Measurements from ENCODE around the gene SERPINI1. TPM values are rescaled to one million over a fixed set of nuclear protein-coding genes. Genes with fewer than 3 reads are reported as not detected.

The SERPINI1 gene, protein sequence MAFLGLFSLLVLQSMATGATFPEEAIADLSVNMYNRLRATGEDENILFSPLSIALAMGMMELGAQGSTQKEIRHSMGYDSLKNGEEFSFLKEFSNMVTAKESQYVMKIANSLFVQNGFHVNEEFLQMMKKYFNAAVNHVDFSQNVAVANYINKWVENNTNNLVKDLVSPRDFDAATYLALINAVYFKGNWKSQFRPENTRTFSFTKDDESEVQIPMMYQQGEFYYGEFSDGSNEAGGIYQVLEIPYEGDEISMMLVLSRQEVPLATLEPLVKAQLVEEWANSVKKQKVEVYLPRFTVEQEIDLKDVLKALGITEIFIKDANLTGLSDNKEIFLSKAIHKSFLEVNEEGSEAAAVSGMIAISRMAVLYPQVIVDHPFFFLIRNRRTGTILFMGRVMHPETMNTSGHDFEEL
- 1 to 10 TPM; 3.0 to 3.7 (median 3.0) TPM for total RNA-seq
- 6.4 TPM for polyA plus RNA-seq
- long read RNA-seq, donor 1, transcript SERPINI1-202 (9 exons, 1,890 nt): major isoform, 6 of 7 reads
- long read RNA-seq, donor 1, partial matches to known transcripts: 0 of 7 reads
- long read RNA-seq, donor 1, other reads (novel, unspliced or antisense): 0 of 7 reads
- long read RNA-seq, donor 2, partial matches to known transcripts: 0 of 2 reads
- long read RNA-seq, donor 2, other reads (novel, unspliced or antisense): 1 of 2 reads
- long read RNA-seq, donor 3, partial matches to known transcripts: 0 of 5 reads
- long read RNA-seq, donor 3, other reads (novel, unspliced or antisense): 1 of 5 reads
- long read RNA-seq, donor 4, partial matches to known transcripts: 0 of 4 reads
- long read RNA-seq, donor 4, other reads (novel, unspliced or antisense): 1 of 4 reads

GRCh38 chr3:167735233-167736138 lies at the start of gene SERPINI1:
Gene SERPINI1, plus strand, starts transcription at chr3:167735721. Its CDS starts 53,408 bp downstream, at chr3:167789129.
- peak; percentile 87 to 94 (median 91) for DNase-seq
- no peaks in the 10 kb centered on the region for H3K9me3 ChIP-seq (ENCODE audit: control insufficient read depth, low read length)
- ATAC-seq: peak; percentile 94 to 95
- no peaks in the 10 kb centered on the region for H3K27me3 ChIP-seq (ENCODE audit: control insufficient read depth, insufficient read depth)
- intact Hi-C loops (cut with DNase I): loop anchor here in 1 of 4 donors (5.0 to 10.0 kb wide), 2 partner anchors 77 to 139 kb away; no protein-coding TSS in a partner anchor
- H3K27ac ChIP-seq (ENCODE audit: low read length): peak within 1 kb of the TSS; percentile 96
- H3K4me3 ChIP-seq (ENCODE audit: low read length): peak within 1 kb of the TSS; percentile 77
- WGBS: under 1% methylated on average over 37 of the region's 37 CpGs
- no peaks in the 10 kb centered on the region for H3K4me1 ChIP-seq (ENCODE audit: control insufficient read depth, insufficient read depth, low read length)

DNA sequence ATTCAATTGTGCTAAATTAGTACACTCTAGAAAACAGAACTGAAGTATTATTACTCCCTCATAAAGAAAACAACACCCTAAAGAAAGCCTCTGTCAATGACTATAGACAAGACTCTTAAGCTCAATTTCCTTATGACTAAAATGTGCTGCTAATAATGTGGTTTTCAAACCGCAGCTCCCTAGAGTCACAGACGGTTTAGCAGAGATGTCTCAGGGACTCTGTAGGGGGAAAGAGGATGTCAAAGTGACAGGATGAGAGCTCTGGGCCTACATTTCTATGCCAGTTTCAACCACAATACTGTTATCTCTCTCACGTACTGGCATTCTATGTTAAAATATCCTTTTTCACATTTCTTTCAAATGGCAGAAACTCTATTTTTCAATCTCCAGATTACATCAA lies 44.2 kb upstream of the SERPINI1 start:
- Histone ChIP-seq H3K4me3 (ENCODE audit: low read length) (no peak overlapping the region), H3K27me3 (ENCODE audit: control insufficient read depth, insufficient read depth) (no peaks in the 10 kb centered on the region), H3K4me1 (ENCODE audit: control insufficient read depth, insufficient read depth, low read length) (no peaks in the 10 kb centered on the region), H3K27ac (ENCODE audit: low read length) (no peak overlapping the region), H3K9me3 (ENCODE audit: control insufficient read depth, low read length) (no peaks in the 10 kb centered on the region)
- WGBS: 56% methylated on average over 3 of the region's 3 CpGs
- no peak for DNase-seq
- intact Hi-C loops (cut with DNase I): no loop called here
- no peak for ATAC-seq

GRCh38 chr3:167694121-167694520 lies 41.4 kb upstream of the SERPINI1 start:
- DNase-seq: no peak
- intact Hi-C loops (cut with DNase I): no loop called here
- no peak overlapping the region for H3K27ac ChIP-seq (ENCODE audit: low read length)
- H3K4me1 ChIP-seq (ENCODE audit: control insufficient read depth, insufficient read depth, low read length): no peaks in the 10 kb centered on the region
- H3K4me3 ChIP-seq (ENCODE audit: low read length): no peak overlapping the region
- no peak for ATAC-seq
- no peaks in the 10 kb centered on the region for H3K27me3 ChIP-seq (ENCODE audit: control insufficient read depth, insufficient read depth)
- 76% methylated on average over 2 of the region's 2 CpGs for WGBS
- H3K9me3 ChIP-seq (ENCODE audit: control insufficient read depth, low read length): no peaks in the 10 kb centered on the region

DNA sequence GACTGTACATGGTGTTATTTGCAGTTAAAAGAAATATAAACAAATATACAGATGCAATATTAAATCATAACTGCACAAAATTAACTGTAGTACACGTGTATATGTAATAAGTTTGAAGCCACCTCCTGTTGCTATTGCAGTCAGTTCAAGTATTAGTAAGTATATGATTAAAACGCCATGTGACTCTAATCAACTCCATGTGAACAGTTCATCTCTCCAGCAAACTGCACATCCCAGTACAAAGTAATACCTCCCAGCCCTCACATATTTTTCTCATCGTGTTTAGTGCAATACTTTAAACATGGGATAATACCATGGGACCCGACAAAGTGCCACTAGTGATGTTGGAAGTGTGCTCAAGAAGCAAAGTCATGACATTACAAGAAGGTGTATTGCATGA lies 35.5 kb upstream of the SERPINI1 start:
- Histone ChIP-seq H3K4me3 (ENCODE audit: low read length) (no peak overlapping the region), H3K27me3 (ENCODE audit: control insufficient read depth, insufficient read depth) (no peaks in the 10 kb centered on the region)
- WGBS: 94% methylated on average over 4 of the region's 4 CpGs

DNA sequence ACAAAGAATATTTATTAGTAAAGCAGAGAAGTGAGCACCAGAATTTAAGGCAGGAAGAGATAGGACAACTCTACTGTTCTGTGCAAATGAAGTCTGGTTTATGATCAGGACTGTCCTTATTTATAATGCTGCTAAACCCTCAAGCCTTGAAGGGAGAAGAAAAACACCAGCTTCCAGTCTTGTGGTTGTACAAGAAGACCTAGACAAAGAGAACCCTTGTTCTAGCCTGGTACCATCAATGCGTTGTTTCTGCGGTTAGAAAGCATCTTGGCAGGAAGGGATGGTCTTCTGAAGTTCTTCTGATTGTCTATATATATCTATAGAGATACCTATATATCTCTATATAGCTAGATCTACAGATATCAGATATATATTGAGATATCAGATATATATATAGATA lies 34.6 kb upstream of the SERPINI1 start:
- H3K27ac ChIP-seq (ENCODE audit: low read length): no peak overlapping the region
- no peaks in the 10 kb centered on the region for H3K9me3 ChIP-seq (ENCODE audit: control insufficient read depth, low read length)
- intact Hi-C loops (cut with DNase I): no loop called here
- no peaks in the 10 kb centered on the region for H3K4me1 ChIP-seq (ENCODE audit: control insufficient read depth, insufficient read depth, low read length)
- no peak for ATAC-seq
- no peak for DNase-seq
- H3K27me3 ChIP-seq (ENCODE audit: control insufficient read depth, insufficient read depth): no peaks in the 10 kb centered on the region
- no peak overlapping the region for H3K4me3 ChIP-seq (ENCODE audit: low read length)
- WGBS: 92% methylated on average over 2 of the region's 2 CpGs

More for the DNA sequence above, 35.5 kb upstream of the SERPINI1 start:
- intact Hi-C loops (cut with DNase I): no loop called here
- DNase-seq (no peak), ATAC-seq (no peak)
- no peak overlapping the region for H3K27ac ChIP-seq (ENCODE audit: low read length)
- H3K4me1 ChIP-seq (ENCODE audit: control insufficient read depth, insufficient read depth, low read length): no peaks in the 10 kb centered on the region
- H3K9me3 ChIP-seq (ENCODE audit: control insufficient read depth, low read length): no peaks in the 10 kb centered on the region

DNA sequence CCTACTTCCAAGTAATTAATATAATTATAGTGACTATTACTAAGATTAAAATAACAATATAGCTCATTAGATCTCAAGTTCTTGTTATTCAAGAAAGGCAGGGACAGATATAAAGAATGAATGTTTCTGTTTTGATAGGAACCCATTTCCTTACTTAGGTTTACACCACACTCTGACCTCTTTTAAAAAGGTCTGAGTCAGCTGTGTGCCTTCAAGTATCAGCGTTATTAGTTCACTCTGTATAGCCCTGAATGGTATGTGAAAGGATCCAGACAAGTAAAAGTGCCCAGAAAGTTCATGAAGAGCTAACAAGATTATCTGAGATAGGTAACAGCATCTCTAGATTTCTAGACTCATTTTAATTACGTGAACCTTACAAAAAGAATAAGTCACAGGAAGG lies 29.7 kb upstream of the SERPINI1 start:
- Histone ChIP-seq H3K27ac (ENCODE audit: low read length) (no peak overlapping the region), H3K4me1 (ENCODE audit: control insufficient read depth, insufficient read depth, low read length) (no peaks in the 10 kb centered on the region), H3K9me3 (ENCODE audit: control insufficient read depth, low read length) (no peaks in the 10 kb centered on the region), H3K4me3 (ENCODE audit: low read length) (no peak overlapping the region), H3K27me3 (ENCODE audit: control insufficient read depth, insufficient read depth) (no peaks in the 10 kb centered on the region)
- intact Hi-C loops (cut with DNase I): no loop called here
- DNase-seq (no peak), ATAC-seq (no peak)
- WGBS: 84% methylated on average over 2 of the region's 2 CpGs

DNA sequence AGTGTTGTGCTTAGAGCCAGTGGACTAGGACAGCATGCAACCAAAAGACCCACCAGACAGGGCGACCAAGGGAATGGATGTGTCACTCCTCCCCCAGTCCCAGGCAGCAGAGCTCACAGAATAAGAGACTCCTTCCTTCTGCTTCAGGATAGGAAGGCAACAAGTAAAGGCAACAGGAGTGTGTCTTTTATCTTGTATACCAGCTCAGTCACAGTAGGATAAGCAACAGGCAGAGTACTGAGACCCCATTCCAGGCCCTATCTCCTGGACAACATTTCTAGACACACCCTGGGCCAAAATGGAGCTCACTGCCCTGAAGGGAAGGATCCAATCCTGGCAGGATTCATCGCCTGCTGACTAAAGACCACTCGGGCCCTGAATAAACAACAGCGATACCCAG lies 25.8 kb upstream of the SERPINI1 start:
- intact Hi-C loops (cut with DNase I): no loop called here
- Histone ChIP-seq H3K27ac (ENCODE audit: low read length) (no peak overlapping the region), H3K4me3 (ENCODE audit: low read length) (no peak overlapping the region), H3K4me1 (ENCODE audit: control insufficient read depth, insufficient read depth, low read length) (no peaks in the 10 kb centered on the region), H3K27me3 (ENCODE audit: control insufficient read depth, insufficient read depth) (no peaks in the 10 kb centered on the region), H3K9me3 (ENCODE audit: control insufficient read depth, low read length) (no peaks in the 10 kb centered on the region)
- WGBS: 73% methylated on average over 4 of the region's 4 CpGs
- no peak for DNase-seq
- ATAC-seq: no peak

DNA sequence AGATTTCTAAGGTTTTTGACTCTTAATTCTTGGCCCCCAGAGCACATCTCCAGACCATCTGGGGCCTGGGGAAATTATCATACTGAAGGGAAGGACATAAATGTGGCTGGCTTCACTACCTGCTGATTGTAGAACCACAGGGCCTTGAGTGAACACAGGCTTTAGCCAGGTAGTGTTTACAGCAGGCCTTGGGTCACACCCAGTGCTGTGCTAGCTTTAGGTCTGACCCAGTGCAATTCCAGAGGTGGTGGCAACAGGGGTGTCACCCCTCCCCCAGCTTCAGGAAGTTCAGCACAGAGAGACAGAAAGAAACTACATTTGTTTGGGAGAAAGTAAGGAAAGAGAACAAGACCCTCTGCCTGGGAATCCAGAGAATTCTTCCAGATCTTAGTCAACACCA lies 25.0 kb upstream of the SERPINI1 start:
- no peaks in the 10 kb centered on the region for H3K4me1 ChIP-seq (ENCODE audit: control insufficient read depth, insufficient read depth, low read length)
- H3K27me3 ChIP-seq (ENCODE audit: control insufficient read depth, insufficient read depth): no peaks in the 10 kb centered on the region
- H3K27ac ChIP-seq (ENCODE audit: low read length): no peak overlapping the region
- H3K4me3 ChIP-seq (ENCODE audit: low read length): no peak overlapping the region
- ATAC-seq (no peak), DNase-seq (no peak)
- H3K9me3 ChIP-seq (ENCODE audit: control insufficient read depth, low read length): no peaks in the 10 kb centered on the region
- intact Hi-C loops (cut with DNase I): no loop called here

- Histone ChIP-seq H3K4me3 (ENCODE audit: low read length) (no peak overlapping the region), H3K4me1 (ENCODE audit: control insufficient read depth, insufficient read depth, low read length) (no peaks in the 10 kb centered on the region), H3K27me3 (ENCODE audit: control insufficient read depth, insufficient read depth) (no peaks in the 10 kb centered on the region), H3K27ac (ENCODE audit: low read length) (no peak overlapping the region), H3K9me3 (ENCODE audit: control insufficient read depth, low read length) (no peaks in the 10 kb centered on the region)
- no peak for ATAC-seq
- DNase-seq: no peak
- intact Hi-C loops (cut with DNase I): no loop called here
- 94% methylated on average over 1 of the region's 1 CpG for WGBS
Observed at GRCh38 chr3:167711439-167711838, 24.1 kb upstream of the SERPINI1 start.

DNA sequence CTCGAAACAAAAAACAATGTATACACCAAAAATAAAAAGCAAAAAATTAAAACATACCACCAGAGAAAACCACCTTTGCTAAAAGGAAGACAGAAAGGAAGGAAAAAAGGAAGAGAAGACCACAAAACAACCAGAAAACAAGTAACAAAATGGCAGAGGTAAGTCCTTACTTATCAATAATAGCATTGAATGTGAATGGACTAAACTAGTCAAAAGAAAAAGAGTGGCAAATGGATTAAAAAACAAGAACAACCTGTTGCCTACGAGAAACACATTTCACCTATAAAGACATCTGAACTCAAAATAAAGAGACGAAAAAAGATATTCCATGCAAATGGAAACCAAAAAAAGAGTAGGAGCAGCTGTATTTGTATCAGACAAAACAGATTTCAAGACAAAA lies 23.1 kb upstream of the SERPINI1 start:
- no peaks in the 10 kb centered on the region for H3K27me3 ChIP-seq (ENCODE audit: control insufficient read depth, insufficient read depth)
- H3K4me1 ChIP-seq (ENCODE audit: control insufficient read depth, insufficient read depth, low read length): no peaks in the 10 kb centered on the region
- ATAC-seq (no peak), DNase-seq (no peak)
- no peaks in the 10 kb centered on the region for H3K9me3 ChIP-seq (ENCODE audit: control insufficient read depth, low read length)
- intact Hi-C loops (cut with DNase I): no loop called here
- no peak overlapping the region for H3K27ac ChIP-seq (ENCODE audit: low read length)
- WGBS: 97% methylated on average over 3 of the region's 3 CpGs
- no peak overlapping the region for H3K4me3 ChIP-seq (ENCODE audit: low read length)
